ENCODE results near the gene GYS2.

GRCh38 chr12:21541773-21542172, 62.9 kb downstream of the GYS2 start:
- no peak for TF ChIP-seq POLR2A (IDR thresholded peaks at IDR 0.05; ENCODE audit: low read depth, low read length)
- TF ChIP-seq CTCF (conservative IDR thresholded peaks at IDR 0.05; ENCODE audit: low read depth, low read length) = no peak
- TF ChIP-seq, protein P1, sequence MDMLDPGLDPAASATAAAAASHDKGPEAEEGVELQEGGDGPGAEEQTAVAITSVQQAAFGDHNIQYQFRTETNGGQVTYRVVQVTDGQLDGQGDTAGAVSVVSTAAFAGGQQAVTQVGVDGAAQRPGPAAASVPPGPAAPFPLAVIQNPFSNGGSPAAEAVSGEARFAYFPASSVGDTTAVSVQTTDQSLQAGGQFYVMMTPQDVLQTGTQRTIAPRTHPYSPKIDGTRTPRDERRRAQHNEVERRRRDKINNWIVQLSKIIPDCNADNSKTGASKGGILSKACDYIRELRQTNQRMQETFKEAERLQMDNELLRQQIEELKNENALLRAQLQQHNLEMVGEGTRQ (IDR thresholded peaks at IDR 0.05; ENCODE audit: low read depth, low read length) = no peak
- TF ChIP-seq RAD21 (IDR thresholded peaks at IDR 0.05; ENCODE audit: low read length) = no peak
- no peak for TF ChIP-seq BHLHE40 (IDR thresholded peaks at IDR 0.05; ENCODE audit: low read depth, low read length)
- TF ChIP-seq RCOR1 (IDR thresholded peaks at IDR 0.05; ENCODE audit: insufficient replicate concordance, low read length) = no peak
- no peak for TF ChIP-seq SMC3 (IDR thresholded peaks at IDR 0.05; ENCODE audit: low read depth, low read length)
- no peak for TF ChIP-seq MAFK (IDR thresholded peaks at IDR 0.05; ENCODE audit: low read depth, low read length)
- TF ChIP-seq ELK1 (IDR thresholded peaks at IDR 0.05; ENCODE audit: borderline replicate concordance, low read depth, low read length) = no peak

Data from IMR-90 (cell line).